PC-9 (cell line): ENCODE data around the gene RYR3. TPM values are rescaled to one million over a fixed set of nuclear protein-coding genes. Genes with fewer than 3 reads are reported as not detected.

Source experiments
- BruUV-seq: library from RNA; stranded (reverse); fragments of 400-500 nt; replicated peaks from 2 replicates; lab custom pipeline; 2021; lab: Mats Ljungman, UMichigan
- CTCF ChIA-PET: fragments of 300-600 bp; sonication (Branson Sonifier 250); formaldehyde crosslinking; loops from one replicate; lab custom pipeline; 2022; ENCODE audit warnings: antibody characterized with exemption; lab: Charles Lee
- POLR2A ChIA-PET: fragments of 300-600 bp; sonication (Branson Sonifier 250); formaldehyde crosslinking; loops from one replicate; lab custom pipeline; 2022; ENCODE audit warnings: antibody characterized with exemption; ENCODE audit not compliant: unreplicated experiment; lab: Charles Lee
- DNase-seq, 2 experiments: peaks; one replicate each; pipeline versions ENCODE4 v3.0.0 to v3.0.0-alpha.2; 2015 to 2022; ENCODE audit warnings: mixed read lengths in 1 of 2
- H2AFZ ChIP-seq: fragments of 200-600 bp; sonication (generic); 2 replicates; pipeline ENCODE4 v1.8.1; 2017; ENCODE audit warnings: antibody characterized with exemption
- H3F3A ChIP-seq: fragments of 200-600 bp; sonication (generic); 2 replicates; pipeline ENCODE4 v1.8.1; 2017; ENCODE audit warnings: antibody characterized with exemption, mild to moderate bottlenecking, low read depth; ENCODE audit not compliant: insufficient read depth
- H3K27ac ChIP-seq: fragments of 200-600 bp; sonication (generic); 2 replicates; pipeline ENCODE4 v1.6.1; 2016; ENCODE audit warnings: mixed run types
- H3K27me3 ChIP-seq: fragments of 200-600 bp; sonication (generic); 2 replicates; pipeline ENCODE4 v1.6.1; 2016; ENCODE audit warnings: low read depth, mixed run types; ENCODE audit not compliant: insufficient read depth
- H3K36me3 ChIP-seq: fragments of 200-600 bp; sonication (generic); 2 replicates; pipeline ENCODE4 v1.6.1; 2016; ENCODE audit warnings: low read depth, mixed run types
- H3K4me1 ChIP-seq: fragments of 200-600 bp; sonication (generic); replicated peaks from 2 replicates; pipeline ENCODE4 v1.6.1; 2016; ENCODE audit warnings: mixed run types; ENCODE audit not compliant: insufficient read depth
- H3K4me2 ChIP-seq: fragments of 200-600 bp; sonication (generic); 2 replicates; pipeline ENCODE4 v1.6.1; 2017; ENCODE audit warnings: mixed run types
- H3K4me3 ChIP-seq: fragments of 200-600 bp; sonication (generic); 2 replicates; pipeline ENCODE4 v1.6.1; 2016; ENCODE audit warnings: mixed run types
- H3K79me2 ChIP-seq: fragments of 200-600 bp; sonication (generic); 2 replicates; pipeline ENCODE4 v1.6.1; 2017; ENCODE audit warnings: low read depth, mixed run types
- H3K9me2 ChIP-seq: fragments of 200-600 bp; sonication (generic); 2 replicates; pipeline ENCODE4 v1.8.1; 2017; ENCODE audit warnings: mild to moderate bottlenecking; ENCODE audit not compliant: insufficient read depth
- H3K9me3 ChIP-seq: fragments of 200-600 bp; sonication (generic); 2 replicates; pipeline ENCODE4 v1.8.1; 2016; ENCODE audit warnings: low read depth; ENCODE audit not compliant: insufficient read depth
- H4K20me1 ChIP-seq: fragments of 200-600 bp; sonication (generic); 2 replicates; pipeline ENCODE4 v1.8.1; 2017; ENCODE audit not compliant: insufficient read depth
- EZH2 ChIP-seq: fragments of 200-600 bp; sonication (generic); IDR thresholded peaks from 2 replicates; pipeline ENCODE4 v1.8.0; 2017; ENCODE audit warnings: antibody characterized with exemption, low read depth
- intact Hi-C: fragments of 100-400 bp; cut with micrococcal nuclease; formaldehyde crosslinking; loops from one replicate; pipeline ENCODE4 v1.10.0; 2022; ENCODE audit not compliant: unreplicated experiment
- total RNA-seq: library from RNA; stranded (reverse); gene quantifications from 2 replicates; pipeline ENCODE4 v1.2.3, GENCODE V29; 2021
- TF ChIP-seq, protein P1 (sequence below): fragments of 200-600 bp; sonication (generic); conservative IDR thresholded peaks from 2 replicates; pipeline ENCODE4 v1.6.1; 2017; ENCODE audit warnings: mixed run types, antibody characterized with exemption, mild to moderate bottlenecking, moderate library complexity

Gene RYR3
- total RNA-seq, 1 experiment from 2014 or later = 0.15 TPM

DNA sequence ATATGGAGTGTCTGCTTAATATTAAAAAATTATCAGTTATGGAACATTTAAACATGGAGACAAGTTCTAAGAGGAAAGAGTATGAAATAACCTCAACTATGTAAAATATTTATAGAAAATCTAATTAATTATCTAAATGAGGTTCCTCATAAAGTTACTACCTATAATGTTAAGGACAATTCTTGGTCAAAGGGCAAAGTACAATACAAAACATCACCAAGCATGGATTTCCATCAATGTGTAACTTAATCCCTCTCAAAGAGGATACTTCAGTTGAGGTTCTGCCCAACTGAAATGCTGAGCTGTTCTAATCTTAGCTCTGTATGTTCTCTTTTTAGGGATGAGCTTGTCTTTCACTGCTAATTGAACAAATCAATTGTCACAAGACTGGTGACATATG, 601.6 kb downstream of the RYR3 start:
- Histone ChIP-seq H3K9me3 (no peaks in the 10 kb centered on the region), H3K79me2 (no peaks in the 10 kb centered on the region), H3K4me3 (no peak overlapping the region), H3K4me1 (peaks cover 13% of the 10 kb centered on the region), H3K9me2 (no peaks in the 10 kb centered on the region), H3K27me3 (no peaks in the 10 kb centered on the region), H4K20me1 (no peaks in the 10 kb centered on the region), H2AFZ (no peak overlapping the region), H3K27ac (no peak overlapping the region), H3F3A (peaks cover 3% of the 10 kb centered on the region; the same call in 1 of the 2 replicates), H3K36me3 (no peaks in the 10 kb centered on the region), H3K4me2 (no peak overlapping the region)
- no peak for DNase-seq
- intact Hi-C loops = no loop called here
- ChIA-PET CTCF (no interaction called here), POLR2A (no interaction called here)
- no TSS peak for BruUV-seq
- TF ChIP-seq EZH2 = no peak
- TF ChIP-seq, protein P1, sequence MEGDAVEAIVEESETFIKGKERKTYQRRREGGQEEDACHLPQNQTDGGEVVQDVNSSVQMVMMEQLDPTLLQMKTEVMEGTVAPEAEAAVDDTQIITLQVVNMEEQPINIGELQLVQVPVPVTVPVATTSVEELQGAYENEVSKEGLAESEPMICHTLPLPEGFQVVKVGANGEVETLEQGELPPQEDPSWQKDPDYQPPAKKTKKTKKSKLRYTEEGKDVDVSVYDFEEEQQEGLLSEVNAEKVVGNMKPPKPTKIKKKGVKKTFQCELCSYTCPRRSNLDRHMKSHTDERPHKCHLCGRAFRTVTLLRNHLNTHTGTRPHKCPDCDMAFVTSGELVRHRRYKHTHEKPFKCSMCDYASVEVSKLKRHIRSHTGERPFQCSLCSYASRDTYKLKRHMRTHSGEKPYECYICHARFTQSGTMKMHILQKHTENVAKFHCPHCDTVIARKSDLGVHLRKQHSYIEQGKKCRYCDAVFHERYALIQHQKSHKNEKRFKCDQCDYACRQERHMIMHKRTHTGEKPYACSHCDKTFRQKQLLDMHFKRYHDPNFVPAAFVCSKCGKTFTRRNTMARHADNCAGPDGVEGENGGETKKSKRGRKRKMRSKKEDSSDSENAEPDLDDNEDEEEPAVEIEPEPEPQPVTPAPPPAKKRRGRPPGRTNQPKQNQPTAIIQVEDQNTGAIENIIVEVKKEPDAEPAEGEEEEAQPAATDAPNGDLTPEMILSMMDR = no peak

DNA sequence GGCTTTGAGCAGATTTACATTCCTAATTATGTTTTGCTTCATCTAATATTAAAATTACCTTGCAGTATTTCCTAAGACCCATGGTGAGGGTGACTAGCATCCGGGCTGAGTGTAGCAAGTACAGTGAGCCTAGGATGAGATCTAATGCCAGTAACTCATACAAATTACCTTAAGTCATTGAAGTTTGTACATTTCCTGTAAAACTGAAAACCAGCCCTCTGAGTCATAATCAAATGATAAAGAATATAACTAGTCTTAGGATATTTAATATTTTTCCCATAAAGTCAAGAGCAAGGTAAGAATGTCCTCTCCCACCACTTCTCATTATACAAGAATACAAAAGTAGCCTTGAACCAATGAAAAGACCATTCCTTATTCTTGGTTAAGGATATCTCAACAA, 602.7 kb downstream of the RYR3 start:
- Histone ChIP-seq H3K4me2 (no peak overlapping the region), H3K79me2 (no peaks in the 10 kb centered on the region), H3K9me2 (no peaks in the 10 kb centered on the region), H3K9me3 (no peaks in the 10 kb centered on the region), H3F3A (peaks cover 3% of the 10 kb centered on the region; the same call in 1 of the 2 replicates), H3K4me3 (no peak overlapping the region), H3K27me3 (no peaks in the 10 kb centered on the region), H2AFZ (no peak overlapping the region), H4K20me1 (no peaks in the 10 kb centered on the region), H3K4me1 (peaks cover 13% of the 10 kb centered on the region), H3K27ac (no peak overlapping the region), H3K36me3 (no peaks in the 10 kb centered on the region)
- DNase-seq = no peak
- ChIA-PET CTCF (no interaction called here), POLR2A (no interaction called here)
- BruUV-seq = no TSS peak
- no peak for TF ChIP-seq EZH2
- TF ChIP-seq, protein P1 = no peak
- intact Hi-C loops = no loop called here

Other genes with a start within 250 kb of the RYR3 start
- gene FMN1, start 116.3 kb upstream of the RYR3 start, total RNA-seq = 19.6 and 25.8 TPM in 2 replicates